DOHH2 (cell line): ENCODE data around the gene ZNF576.
"Not testable (repeated sequence)": the region's sequence is repeated elsewhere in the genome, so short reads cannot be mapped to it uniquely, and the experiment has no call there.

Experiments
- H3F3A ChIP-seq: fragments of 200-600 bp; sonication (generic), shearing (Covaris generic); 2 replicates; pipeline ENCODE4 v1.6.0; 2016; ENCODE audit warnings: antibody characterized with exemption, mild to moderate bottlenecking; ENCODE audit not compliant: control insufficient read depth, insufficient read depth
- H3K27ac ChIP-seq: fragments of 200-600 bp; sonication (generic); 2 replicates; pipeline ENCODE4 v1.5.1; 2014; ENCODE audit warnings: low read depth, mild to moderate bottlenecking, low read length, moderate library complexity
- H3K27me3 ChIP-seq: fragments of 200-600 bp; sonication (generic); 2 replicates; pipeline ENCODE4 v1.6.1; 2014; ENCODE audit warnings: mild to moderate bottlenecking, low read length, mixed read lengths; ENCODE audit not compliant: control insufficient read depth
- H3K36me3 ChIP-seq: fragments of 200-600 bp; sonication (generic); 2 replicates; pipeline ENCODE4 v1.6.1; 2014; ENCODE audit warnings: mild to moderate bottlenecking, low read length, moderate library complexity, mixed read lengths; ENCODE audit not compliant: control insufficient read depth
- H3K4me1 ChIP-seq: fragments of 200-600 bp; sonication (generic); 2 replicates; pipeline ENCODE4 v1.6.1; 2014; ENCODE audit warnings: mild to moderate bottlenecking, low read length, mixed read lengths; ENCODE audit not compliant: control insufficient read depth
- H3K4me2 ChIP-seq: fragments of 200-600 bp; sonication (generic); 2 replicates; pipeline ENCODE4 v1.6.0; 2014; ENCODE audit warnings: mild to moderate bottlenecking, low read length, moderate library complexity
- H3K4me3 ChIP-seq: fragments of 200-600 bp; sonication (generic); 2 replicates; pipeline ENCODE4 v1.5.1; 2014; ENCODE audit warnings: mild to moderate bottlenecking, low read length, mixed read lengths
- H3K79me2 ChIP-seq: fragments of 200-600 bp; sonication (generic); 2 replicates; pipeline ENCODE4 v1.6.1; 2014; ENCODE audit warnings: mild to moderate bottlenecking, low read length, mixed read lengths; ENCODE audit not compliant: control insufficient read depth
- H3K9me2 ChIP-seq: fragments of 200-600 bp; sonication (generic); replicated peaks from 2 replicates; pipeline ENCODE4 v1.6.1; 2014; ENCODE audit warnings: mild to moderate bottlenecking, low read length, mixed read lengths; ENCODE audit not compliant: control insufficient read depth
- H3K9me3 ChIP-seq: fragments of 200-600 bp; sonication (generic); 2 replicates; pipeline ENCODE4 v1.6.1; 2014; ENCODE audit warnings: antibody characterized with exemption, low read length, mixed read lengths; ENCODE audit not compliant: control insufficient read depth, insufficient read depth
- H4K20me1 ChIP-seq: fragments of 200-600 bp; sonication (generic); 2 replicates; pipeline ENCODE4 v1.6.0; 2014; ENCODE audit warnings: low read depth, mild to moderate bottlenecking, antibody characterized with exemption, low read length, moderate library complexity; ENCODE audit not compliant: control insufficient read depth, insufficient read depth
- EZH2phosphoT487 ChIP-seq: fragments of 200-600 bp; sonication (generic); IDR thresholded peaks from 2 replicates; pipeline ENCODE4 v1.6.1; 2017; ENCODE audit warnings: borderline replicate concordance, mild to moderate bottlenecking, antibody characterized with exemption, low read length, moderate library complexity, mixed read lengths
- TF ChIP-seq, protein P1 (sequence below): fragments of 200-600 bp; sonication (generic); IDR thresholded peaks from one replicate; pipeline ENCODE4 v1.5.1; 2014; ENCODE audit warnings: antibody characterized with exemption, mild to moderate bottlenecking, low read depth, low read length; ENCODE audit not compliant: poor library complexity, severe bottlenecking

The ZNF576 gene

DNA sequence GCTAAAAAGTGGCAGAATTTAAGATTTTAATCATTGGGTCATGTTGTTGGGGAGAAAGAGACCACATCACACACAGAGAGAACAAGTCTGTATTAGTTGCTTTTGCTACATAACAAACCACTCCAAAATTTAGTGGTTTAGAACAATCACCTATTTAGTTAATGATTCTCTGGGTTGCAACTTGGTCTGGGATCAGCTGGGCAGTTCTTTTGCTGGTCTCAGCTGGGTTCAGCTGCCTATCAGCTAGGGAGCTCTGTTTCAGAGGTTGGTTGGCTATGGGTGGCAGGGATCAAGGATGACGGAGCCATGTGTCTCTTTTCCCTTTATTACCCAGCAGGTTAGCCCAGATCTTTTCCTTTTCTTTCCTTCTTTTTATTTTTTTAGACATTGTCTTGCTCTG is 11.9 kb upstream of the ZNF576 start:
- peaks cover 10% of the 10 kb centered on the region for H3F3A ChIP-seq
- H3K4me3 ChIP-seq, result no peak overlapping the region
- no peak overlapping the region for H3K27ac ChIP-seq
- no peaks in the 10 kb centered on the region; the same call in 1 of the 2 replicates for H3K36me3 ChIP-seq
- peaks cover 43% of the 10 kb centered on the region for H3K4me1 ChIP-seq
- TF ChIP-seq, protein P1, sequence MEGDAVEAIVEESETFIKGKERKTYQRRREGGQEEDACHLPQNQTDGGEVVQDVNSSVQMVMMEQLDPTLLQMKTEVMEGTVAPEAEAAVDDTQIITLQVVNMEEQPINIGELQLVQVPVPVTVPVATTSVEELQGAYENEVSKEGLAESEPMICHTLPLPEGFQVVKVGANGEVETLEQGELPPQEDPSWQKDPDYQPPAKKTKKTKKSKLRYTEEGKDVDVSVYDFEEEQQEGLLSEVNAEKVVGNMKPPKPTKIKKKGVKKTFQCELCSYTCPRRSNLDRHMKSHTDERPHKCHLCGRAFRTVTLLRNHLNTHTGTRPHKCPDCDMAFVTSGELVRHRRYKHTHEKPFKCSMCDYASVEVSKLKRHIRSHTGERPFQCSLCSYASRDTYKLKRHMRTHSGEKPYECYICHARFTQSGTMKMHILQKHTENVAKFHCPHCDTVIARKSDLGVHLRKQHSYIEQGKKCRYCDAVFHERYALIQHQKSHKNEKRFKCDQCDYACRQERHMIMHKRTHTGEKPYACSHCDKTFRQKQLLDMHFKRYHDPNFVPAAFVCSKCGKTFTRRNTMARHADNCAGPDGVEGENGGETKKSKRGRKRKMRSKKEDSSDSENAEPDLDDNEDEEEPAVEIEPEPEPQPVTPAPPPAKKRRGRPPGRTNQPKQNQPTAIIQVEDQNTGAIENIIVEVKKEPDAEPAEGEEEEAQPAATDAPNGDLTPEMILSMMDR, result no peak
- no peak for TF ChIP-seq EZH2phosphoT487
- no peaks in the 10 kb centered on the region for H3K9me2 ChIP-seq
- H4K20me1 ChIP-seq, result no peaks in the 10 kb centered on the region
- 0 out of 2 replicates have a peak overlapping the region, but pooled peaks have one; percentile 5 for H3K4me2 ChIP-seq
- H3K27me3 ChIP-seq, result no peaks in the 10 kb centered on the region
- no peaks in the 10 kb centered on the region for H3K9me3 ChIP-seq
- no peaks in the 10 kb centered on the region for H3K79me2 ChIP-seq

DNA sequence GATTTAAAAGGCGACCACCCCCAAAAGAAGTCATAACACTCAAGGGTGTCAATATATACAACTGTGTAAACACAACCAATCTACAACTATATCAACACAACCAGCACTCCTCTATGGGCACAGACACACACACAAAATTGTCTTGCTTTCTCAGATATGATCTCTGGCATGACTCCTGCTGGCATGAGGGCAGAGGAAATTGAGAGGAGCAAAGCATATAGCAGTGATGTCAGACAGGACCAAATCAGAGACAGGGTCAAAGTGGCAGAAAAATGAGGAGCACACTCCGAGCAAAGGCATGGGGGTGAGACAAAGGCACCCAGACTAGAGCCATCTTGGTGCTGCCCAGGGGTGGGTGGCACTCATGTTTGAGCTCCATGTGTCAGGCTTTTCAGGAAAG is 10.0 kb upstream of the ZNF576 start:
- peaks cover 3% of the 10 kb centered on the region; the same call in 1 of the 2 replicates for H3K36me3 ChIP-seq
- H3K4me1 ChIP-seq, result peaks cover 44% of the 10 kb centered on the region
- no peak overlapping the region for H3K4me3 ChIP-seq
- H3K27me3 ChIP-seq, result no peaks in the 10 kb centered on the region
- no peaks in the 10 kb centered on the region for H3K79me2 ChIP-seq
- H3K9me3 ChIP-seq, result no peaks in the 10 kb centered on the region
- H3K9me2 ChIP-seq, result no peaks in the 10 kb centered on the region
- no peak overlapping the region for H3K4me2 ChIP-seq
- no peak overlapping the region for H3K27ac ChIP-seq
- H4K20me1 ChIP-seq, result no peaks in the 10 kb centered on the region
- peaks cover 10% of the 10 kb centered on the region for H3F3A ChIP-seq
- no peak for TF ChIP-seq EZH2phosphoT487
- TF ChIP-seq, protein P1, result no peak

DNA sequence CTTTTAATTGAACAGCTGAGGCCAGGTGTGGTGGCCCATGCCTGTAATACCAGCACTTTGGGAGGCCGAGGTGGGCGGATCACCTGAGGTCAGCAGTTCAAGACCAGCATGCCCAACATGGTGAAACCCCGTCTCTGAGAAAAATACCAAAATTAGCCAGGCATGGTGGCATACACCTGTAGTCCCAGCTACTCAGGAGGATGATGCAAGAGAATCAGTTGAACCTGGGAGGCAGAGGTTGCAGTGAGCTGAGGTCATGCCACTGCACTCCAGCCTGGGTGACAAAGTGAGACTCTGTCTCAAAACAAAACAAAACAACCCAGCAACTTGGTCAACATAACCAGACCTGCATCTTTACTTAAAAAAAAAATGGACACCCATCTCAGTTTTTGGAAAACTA is 9.4 kb upstream of the ZNF576 start:
- not testable (repeated sequence) for H3K9me3 ChIP-seq, H3K36me3 ChIP-seq, H3K79me2 ChIP-seq, H3K4me3 ChIP-seq, H3K4me2 ChIP-seq, H3K27me3 ChIP-seq, H3K27ac ChIP-seq, H4K20me1 ChIP-seq, H3F3A ChIP-seq, H3K9me2 ChIP-seq
- peaks cover 37% of the 10 kb centered on the region for H3K4me1 ChIP-seq

DNA sequence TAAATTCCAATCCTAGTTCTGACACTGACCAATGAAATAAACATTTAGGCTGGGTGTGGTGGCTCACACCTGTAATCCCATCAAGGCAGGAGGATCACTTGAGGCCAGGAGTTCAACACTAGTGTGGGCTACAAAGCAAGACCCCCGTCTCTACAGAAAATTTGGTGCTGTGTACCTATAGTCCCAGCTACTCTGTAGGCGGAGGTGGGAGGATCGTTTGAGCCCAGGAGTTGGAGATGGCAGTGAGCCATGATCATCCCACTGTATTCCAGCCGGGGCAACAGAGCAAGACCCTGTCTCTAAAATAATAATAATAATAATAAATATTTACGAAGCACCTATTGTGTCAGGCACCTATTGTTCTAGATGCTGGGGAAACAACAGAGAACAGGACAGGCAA is 7.1 kb upstream of the ZNF576 start:
- H3K27ac ChIP-seq, result no peak overlapping the region
- TF ChIP-seq EZH2phosphoT487, result no peak
- H3F3A ChIP-seq, result 0 out of 2 replicates have a peak, but pooled peaks cover 3% of the 10 kb centered on the region
- no peak overlapping the region for H3K4me3 ChIP-seq
- H3K4me1 ChIP-seq, result peaks cover 20% of the 10 kb centered on the region
- H3K4me2 ChIP-seq, result no peak overlapping the region
- H3K79me2 ChIP-seq, result peaks cover 7% of the 10 kb centered on the region
- no peaks in the 10 kb centered on the region for H3K9me2 ChIP-seq
- no peaks in the 10 kb centered on the region for H3K27me3 ChIP-seq
- no peaks in the 10 kb centered on the region for H4K20me1 ChIP-seq
- no peaks in the 10 kb centered on the region for H3K9me3 ChIP-seq
- peaks cover 20% of the 10 kb centered on the region for H3K36me3 ChIP-seq
